Activated CD4-positive, CD25-positive, alpha-beta regulatory T cell treated with anti-CD3 and anti-CD28 coated beads, Interleukin-2, amount 50 U/mL, for 16 hours (primary cell): ENCODE results near the gene EPHB1.

Experiments
- DNase-seq: peaks from one replicate; pipeline ENCODE4 v3.0.0-alpha.2; 2020; ENCODE audit warnings: low read depth, low spot score

Gene EPHB1

DNA sequence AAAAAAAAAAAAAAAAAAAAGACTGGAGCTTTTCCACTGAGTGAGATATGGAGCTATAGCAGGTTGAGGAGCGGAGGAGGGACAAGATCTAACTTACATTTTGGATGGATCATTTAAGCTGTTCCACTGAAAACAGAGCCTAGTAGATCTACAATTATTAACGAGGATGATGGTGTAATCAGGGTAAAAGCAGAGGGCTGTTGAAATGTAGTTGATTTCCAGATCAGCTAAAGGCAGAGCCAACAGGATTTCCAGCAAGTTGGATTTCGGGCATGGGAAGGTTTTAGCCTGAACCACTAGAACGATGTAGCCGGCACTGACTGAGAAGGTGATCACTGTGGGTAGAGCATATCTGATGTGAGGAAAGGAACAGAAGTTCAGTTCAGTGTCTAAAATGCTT lies 360.7 kb downstream of the EPHB1 start:
- DNase-seq = no peak

DNA sequence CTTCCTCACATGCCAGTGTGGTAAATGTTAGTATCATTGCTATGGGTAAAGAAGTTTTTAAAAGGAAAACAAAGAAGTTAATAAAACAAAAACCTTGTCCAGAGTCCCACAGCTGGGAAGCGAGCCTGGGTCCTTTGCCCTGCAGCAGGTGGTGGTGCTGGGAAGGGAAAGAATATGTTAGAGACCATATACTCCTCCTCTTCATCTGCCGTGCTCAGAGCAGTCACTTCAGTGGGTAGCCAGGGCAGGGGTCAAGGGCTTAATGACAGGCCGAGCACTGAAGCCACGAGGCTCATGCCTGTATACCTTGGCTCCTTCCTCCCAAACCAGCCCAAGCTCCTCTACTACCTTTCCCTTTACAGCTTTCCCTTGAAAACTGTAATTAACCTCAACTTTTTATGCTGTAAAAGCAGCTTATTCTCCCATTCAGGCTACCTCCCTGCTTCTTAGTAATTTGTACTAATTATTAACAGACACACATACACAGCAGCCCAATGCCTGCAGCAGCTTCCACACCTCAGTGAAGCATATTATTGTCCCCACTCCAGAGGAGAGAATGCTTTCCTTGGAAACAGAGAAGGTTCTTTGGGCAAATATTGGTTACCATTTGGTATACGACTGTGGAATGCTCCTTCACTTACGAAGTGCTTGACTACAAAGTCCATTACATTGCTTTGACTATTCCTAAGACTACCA lies 362.1 kb downstream of the EPHB1 start:
- DNase-seq = no peak

DNA sequence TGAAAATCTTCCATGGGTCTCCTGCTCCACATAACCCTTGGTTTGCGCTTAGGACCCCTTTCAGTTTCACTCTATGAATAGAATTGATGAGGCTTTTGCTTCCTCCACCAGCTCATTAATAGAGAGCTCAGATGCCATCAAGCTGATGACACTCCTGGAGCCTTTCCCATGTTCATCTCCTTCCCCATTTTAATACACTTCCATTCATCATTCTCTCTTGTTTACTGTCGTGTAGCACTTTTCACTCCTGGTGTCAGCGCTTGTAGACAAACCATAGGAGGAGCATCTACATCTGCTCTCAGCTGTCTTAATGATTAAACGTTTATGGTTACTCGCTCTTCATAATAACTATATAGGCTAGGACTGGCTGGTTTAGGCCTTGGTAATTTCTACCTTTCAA lies 363.5 kb downstream of the EPHB1 start:
- DNase-seq = no peak

DNA sequence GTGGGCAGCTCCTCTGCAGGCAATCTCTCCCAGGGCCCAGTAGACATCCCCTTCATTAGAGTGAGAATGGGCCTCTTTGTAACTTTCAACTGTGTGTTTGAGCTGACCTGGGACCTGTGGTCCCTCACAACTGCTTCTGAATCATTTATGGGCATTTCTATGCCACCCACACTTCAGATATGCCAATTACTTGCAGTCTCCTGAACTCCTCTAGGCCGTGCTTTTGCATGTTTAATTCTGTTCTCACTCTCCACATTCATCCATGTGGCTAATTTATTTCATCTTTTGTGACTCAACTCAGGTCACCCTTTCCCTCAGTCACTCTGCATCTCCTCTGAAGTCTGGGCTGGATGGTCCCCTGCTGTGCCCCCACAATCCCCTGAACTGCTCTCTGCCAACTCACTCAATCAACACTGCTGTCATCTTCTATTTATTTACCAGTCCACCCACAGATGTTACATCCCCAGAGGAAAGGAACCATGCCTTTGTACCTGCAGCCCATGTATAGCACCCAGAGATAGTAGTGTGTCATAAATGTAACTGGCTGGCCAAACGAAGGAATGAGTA lies 364.7 kb downstream of the EPHB1 start:
- no peak for DNase-seq

DNA sequence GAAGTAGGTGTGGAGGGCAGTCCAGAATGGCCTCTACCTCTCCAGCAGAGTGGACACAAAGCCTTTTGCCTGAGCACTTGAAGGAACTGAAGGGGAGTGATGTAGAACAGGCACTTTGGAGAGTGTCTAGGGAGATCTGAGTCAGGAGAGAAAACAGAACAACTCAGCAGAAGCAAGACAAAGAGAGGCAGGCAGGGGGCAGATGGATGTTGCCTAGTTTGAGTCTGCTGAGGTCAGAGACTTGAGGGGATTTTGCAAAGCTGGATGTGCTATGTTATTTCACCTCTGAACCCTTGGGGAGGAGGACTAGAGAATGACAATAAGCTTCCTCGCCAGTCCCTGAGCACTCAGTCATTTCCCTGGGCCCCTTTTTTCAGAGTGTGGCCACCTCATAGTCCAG lies 366.4 kb downstream of the EPHB1 start:
- no peak for DNase-seq

DNA sequence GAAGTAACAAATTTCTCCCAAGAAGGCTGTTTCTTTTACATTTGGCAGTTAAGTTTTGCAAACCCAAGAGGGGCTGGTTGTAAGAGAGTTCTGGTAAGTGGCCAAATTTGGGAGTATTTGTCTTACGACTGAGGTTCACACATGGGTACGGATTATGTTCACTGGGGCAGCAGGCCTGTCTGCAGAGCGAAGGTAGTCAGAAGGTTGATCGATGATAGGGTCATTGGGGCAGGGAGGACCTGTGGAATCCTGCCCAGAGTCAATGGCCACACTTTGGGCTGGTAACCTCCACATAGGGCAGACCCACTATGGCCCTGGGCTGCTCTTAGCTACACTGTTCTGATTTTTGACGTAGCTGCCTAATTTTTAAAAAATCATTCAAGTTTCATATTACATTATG lies 368.6 kb downstream of the EPHB1 start:
- DNase-seq = no peak

DNA sequence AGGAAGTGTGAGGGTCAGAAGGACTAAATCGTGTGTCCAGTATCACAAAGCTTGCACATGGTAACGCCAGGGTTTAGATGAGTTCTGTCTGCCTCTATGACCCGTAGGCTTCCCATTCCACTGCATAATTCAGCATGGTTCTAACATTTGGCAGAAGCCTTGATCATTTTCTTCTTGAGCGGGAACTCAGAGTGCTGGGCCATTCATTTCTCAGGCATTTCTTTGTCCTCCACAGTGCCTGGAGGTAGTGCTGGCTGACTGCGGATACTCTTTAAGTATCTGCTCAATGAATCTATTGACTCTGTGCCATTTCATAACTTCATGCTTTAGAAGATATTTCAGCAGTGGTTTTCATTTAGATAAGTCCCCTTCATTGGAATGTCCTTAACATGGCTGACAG lies 370.2 kb downstream of the EPHB1 start:
- no peak for DNase-seq

DNA sequence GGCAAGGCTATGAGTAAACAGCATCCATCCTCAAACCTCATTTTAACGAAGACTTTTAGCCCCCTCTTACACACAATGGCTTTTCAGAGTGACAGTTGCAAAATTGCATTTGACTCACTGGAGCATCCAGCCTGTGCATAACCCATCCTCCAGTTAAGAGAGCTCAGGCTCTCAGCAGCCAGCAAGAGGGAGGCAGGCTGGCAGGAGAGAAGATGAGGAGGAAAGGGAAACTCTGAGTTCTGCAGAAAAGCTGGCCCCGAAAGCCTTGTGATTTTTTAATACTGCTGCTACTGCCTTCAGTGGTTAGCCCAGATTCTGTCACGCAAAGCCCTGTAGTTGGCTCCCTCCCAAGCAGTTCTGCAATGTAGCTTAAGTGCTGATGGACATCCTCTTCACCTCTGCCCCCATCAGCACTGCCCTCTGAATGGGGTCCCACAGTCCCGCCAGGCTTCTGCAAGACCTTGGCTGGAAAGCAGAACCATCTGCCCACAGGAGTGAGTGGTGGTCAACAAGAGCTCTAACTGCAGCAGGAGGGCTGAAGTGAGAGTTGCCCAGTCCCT lies 371.3 kb downstream of the EPHB1 start:
- DNase-seq = no peak

DNA sequence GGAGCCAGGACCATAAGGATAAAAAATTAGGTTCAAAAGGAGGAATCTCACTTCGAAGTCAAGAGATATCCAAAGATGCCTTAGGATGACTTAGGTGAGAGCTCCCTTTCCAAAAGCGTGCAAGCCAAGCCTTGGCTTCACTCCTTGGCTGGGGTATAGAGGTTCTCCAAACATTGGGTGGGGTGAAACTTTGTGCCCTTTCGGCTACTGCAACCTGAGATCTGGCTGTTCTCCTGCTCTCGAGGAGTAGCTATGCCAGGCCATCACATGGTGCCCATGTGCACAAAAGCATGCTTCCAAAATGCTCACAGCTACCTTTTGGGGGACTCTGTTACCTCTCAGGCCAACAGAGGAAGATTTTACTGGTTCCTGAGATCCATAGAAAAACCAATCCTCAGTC lies 373.8 kb downstream of the EPHB1 start:
- no peak for DNase-seq

DNA sequence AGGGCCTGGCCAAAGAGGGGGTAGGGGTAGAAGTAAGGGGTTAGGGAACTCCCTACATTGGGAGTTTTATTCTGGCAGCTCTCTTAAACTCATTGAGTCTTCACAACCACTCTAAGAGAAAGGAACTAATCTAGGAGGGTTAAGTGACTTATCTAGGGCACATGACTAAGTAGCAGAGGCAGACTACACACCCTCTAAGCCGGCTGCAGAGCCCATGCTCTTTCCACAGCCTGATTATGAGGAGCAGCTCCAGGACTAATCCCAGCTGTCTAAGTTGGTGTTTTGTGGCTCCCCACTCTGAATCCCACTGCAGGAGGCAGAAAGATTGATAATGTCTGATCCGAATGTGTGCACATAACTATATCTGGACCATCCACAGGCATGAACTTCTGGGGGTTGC lies 374.6 kb downstream of the EPHB1 start:
- DNase-seq = no peak

DNA sequence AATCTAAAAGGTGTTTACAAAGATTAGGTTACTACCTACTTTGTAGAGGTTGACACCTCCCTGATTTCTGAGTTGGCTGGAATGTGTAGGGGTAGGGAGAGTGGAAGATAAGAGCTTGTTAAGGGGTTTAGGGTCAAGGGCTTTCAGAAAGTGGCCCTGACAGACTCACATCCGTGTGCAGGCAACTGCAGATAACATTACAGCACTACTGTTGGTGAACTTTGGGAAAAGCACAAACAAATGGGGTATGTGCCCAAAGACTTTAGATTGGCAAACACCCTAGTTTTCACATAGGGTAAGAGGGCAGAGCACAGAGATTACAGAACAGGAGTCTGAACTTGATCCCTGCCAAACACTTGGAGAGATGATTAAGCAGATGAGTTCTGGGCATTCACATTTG lies 375.7 kb downstream of the EPHB1 start:
- no peak for DNase-seq

DNA sequence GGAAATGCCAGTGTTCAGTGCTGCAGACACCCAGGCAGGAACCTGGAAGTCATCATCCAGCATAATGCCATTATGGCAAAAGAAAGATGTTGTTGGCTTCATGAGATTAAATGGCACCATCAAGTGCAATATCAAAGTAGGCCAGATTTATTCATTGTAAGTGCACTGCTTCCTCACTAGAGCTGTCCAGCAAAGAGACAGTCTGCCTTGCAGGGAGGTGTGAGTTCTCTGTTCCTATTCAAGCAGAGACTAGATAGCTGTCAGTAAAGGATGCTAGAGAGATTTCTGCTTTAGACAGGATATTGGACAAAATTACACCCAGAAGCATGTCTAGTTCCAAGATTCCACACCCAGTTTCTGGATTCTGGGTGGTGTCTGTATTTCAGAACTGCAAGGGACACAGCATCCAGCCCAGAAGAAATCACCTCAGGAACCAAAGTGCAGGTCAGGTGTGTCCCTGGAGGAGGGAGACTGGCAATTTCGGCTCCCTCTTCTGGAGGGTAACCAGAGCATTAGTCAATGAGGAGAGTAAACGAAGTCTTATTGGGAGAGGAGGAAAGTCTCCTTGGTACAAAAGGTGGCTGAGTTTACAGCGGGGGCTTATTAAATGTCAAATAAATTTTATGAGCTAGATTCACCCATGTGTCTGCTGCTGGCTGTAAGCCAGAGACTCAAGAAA lies 377.3 kb downstream of the EPHB1 start:
- no peak for DNase-seq

DNA sequence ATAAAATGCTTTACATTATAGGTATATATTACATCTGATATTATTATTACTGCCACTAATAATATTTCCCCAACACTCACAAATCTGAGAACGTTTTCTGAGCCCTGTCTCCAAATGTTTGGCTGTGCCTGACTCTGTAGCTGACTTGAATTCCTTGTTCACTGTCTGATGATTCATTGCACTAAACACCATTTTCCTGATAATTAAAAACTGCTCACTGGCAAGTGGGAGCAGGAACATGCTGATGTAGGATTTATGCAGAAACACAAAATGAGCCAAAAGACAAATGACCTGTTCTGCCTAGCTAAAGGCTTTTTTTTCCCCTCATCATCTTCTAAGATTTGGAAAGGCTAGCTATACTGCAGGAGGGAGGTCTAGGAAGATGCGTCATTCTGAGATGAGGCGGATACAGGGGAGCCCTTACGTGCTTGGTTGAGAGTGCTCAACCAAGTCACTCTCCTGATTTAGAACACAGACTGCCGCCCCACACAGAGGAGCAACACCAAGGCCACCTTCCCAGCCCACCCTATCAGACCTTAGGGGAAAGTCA lies 380.7 kb downstream of the EPHB1 start:
- no peak for DNase-seq

DNA sequence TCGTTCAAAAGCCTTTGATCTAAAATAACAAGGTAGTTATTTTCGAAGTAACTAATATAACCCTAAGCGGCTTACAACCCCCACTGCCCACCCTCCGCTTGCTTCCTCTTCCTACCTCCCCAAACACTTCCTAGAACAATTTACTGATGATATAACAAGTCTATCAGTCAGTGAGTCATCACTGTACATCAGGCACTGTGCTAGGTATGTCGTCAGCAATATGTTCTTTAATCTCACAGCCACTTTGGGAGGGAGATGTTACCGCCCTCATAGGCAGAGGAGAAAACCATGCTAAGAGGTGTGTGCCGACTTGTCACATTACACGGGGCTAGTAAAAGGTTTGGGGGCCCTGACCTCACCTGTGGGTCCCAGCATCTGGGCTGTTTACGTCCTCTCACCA lies 381.8 kb downstream of the EPHB1 start:
- DNase-seq = no peak

DNA sequence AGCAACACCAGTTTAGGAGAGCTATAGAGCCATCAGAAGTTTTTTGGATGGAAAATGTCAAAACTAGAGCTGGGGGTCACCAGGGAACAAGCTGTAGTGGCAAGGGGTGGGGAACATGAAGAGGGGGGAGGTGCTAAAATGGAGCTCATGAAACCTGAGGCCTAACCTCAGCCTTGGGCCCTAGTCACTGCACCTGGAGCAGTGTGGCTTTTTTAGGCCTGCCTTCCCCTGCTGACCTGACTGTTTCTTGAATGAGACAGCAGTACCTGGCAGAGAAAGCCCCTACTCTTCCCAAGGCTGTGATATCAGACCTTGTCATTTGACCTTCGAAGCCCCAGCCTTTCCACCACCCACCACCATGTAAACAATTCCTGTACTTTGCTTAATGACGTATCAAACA lies 383.5 kb downstream of the EPHB1 start:
- DNase-seq = no peak

DNA sequence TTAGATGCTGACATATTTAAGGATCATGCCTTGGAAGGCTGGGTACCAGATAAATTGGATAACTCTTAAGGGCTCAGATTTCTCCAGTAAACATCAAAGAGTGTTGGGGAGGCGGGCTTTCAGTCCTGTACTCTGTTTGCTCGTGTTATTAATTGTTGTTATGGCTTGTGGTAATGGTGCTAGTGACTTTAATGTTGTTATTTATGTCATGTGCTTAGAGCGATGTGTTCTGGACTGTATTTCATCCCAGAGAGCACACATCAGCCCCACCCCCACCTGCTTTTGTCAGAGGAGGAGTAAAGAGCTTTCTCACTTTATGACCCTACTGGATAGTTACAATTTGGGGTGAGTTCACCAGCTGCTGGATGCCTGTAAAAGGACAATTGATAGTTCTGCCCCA lies 386.3 kb downstream of the EPHB1 start:
- no peak for DNase-seq

DNA sequence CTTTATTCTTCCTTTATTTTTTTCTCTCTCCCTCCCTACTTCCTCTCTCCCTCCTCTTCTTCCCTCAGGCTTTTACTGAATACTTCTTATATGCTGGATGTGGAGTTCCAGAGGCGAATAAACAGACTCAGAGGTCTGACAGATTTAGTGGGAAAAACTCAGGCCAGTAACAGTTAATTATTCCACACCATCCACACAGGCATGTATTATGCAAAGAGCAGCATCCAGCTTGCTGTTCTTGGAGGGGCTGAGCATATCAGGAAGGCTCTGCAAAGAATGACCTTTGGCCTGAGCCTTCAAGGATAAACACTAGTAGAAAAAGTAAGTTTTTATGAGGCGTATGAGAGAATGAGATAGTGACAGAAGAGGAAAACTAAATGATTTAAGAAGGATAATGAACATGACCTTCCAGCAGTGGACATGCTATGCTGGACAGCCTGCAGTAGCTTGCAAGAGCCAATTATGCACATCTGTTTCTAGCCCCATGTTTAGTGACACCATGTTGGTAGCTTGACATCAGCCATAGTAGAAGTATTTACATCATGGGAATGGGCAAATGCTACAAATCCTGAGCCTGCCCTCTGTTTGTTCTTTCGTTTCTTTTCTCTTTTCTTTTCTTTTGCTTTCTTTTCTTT lies 387.4 kb downstream of the EPHB1 start:
- no peak for DNase-seq

DNA sequence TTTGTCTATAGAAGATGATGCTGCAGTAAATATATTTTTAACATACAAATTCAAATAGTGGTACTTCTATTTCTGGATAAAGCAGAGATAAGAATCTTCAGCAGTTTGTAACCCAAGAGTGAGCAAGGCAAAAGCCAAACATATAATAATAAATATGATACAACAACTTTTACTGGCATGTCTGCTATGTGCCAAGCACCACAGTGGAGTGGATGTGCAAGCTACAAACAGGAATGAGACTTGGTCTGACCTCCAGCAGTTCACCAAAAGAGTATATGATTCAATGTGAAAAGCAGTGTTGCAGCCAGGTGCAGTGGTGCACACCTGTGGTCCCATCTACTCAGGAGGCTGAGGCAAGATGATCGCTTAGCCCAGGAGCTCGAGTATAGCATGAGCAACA lies 395.6 kb downstream of the EPHB1 start:
- no peak for DNase-seq

DNA sequence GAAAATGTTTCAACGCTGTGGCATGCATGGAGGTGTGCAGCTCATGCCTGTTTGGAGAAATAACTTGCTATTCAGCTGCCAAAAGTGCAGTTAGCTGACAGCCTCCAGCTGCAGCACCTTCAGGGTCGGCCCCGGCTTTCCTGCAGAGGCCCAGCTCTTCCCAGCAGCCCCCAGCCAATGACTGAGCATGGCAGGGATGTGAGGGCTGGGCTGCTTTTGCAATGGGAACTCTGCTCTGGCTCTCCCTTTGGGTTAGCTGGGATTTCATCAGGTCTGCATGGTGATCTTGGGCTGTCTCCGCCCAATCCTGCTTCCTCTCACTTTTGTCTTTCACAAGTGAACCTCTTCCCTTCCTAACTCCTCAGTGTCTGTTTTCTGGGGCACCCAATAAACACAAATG lies 396.6 kb downstream of the EPHB1 start:
- DNase-seq = no peak

DNA sequence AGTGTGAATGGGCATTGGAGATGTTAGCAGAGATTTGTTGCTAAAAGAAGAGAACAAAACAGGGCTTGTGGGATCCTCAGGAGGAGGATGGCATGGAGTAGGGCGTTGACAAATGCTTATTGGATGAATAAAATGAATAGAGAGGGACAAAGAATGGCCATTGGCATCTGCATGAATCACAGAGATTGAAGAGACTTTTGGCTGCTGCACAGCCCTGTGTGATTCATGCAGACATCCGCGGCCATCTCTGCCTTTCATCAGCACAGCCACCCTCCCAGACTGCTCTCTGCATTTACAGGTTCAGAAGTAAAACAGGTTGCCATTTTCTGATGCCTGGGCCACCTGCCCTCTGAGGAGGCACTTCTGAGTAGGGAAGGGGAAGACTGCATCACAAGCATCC lies 397.9 kb downstream of the EPHB1 start:
- no peak for DNase-seq

DNA sequence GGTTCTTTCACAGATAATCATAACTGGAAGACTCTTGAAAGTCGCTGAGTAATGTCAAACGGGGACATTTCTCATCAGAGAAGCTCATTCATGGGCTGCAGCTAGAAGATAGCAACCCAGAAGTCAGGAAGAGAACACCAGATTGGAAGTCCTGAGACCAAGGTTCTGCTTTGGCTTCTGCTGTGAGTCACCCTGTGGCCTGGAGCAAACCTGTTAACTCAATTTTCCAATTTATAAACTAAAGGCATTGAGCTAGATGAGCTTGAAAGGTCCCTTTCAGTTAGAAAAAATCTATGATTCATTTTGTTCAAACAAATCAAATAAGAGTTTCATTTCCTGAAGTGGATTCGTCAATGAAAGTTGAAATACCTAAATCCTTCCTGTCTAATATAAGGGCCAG lies 402.2 kb downstream of the EPHB1 start:
- DNase-seq = no peak

DNA sequence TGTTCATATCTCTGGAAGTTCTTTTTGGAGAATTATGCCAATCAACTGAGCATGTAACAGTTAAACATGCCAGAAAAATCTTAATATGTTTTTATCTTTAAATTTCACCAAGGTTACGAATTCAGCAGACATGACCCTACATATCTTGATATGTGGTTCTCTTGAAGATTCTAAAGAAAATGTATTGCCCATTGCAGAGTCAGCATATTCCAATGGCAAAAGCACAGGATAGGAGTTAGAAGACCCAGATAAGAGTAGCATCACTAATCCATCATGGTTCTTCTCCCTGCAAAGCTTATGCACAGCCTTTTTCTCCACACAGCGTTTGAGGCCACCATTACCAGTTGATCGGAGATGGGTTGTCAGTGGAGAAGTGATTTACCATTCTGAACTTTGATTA lies 402.8 kb downstream of the EPHB1 start:
- no peak for DNase-seq
